Muscle of leg (tissue), 11 donors: Measurements from ENCODE around the gene OCIAD2. TPM values are rescaled to one million over a fixed set of nuclear protein-coding genes. Genes with fewer than 3 reads are reported as not detected.

ENCODE experiments used
- DNase-seq: peaks from one replicate; pipeline ENCODE4 v3.0.0; 2013
- H3K27ac ChIP-seq: one replicate; pipeline ENCODE4 v1.5.1; 2013; ENCODE audit warnings: mild to moderate bottlenecking, low read length, control low read depth
- H3K27me3 ChIP-seq: one replicate; pipeline ENCODE4 v1.6.1; 2013; ENCODE audit warnings: low read length; ENCODE audit not compliant: control insufficient read depth, insufficient read depth
- H3K36me3 ChIP-seq: one replicate; pipeline ENCODE4 v1.6.1; 2013; ENCODE audit warnings: low read length; ENCODE audit not compliant: control insufficient read depth, insufficient read depth
- H3K4me1 ChIP-seq: one replicate; pipeline ENCODE4 v1.6.1; 2013; ENCODE audit warnings: low read length; ENCODE audit not compliant: control insufficient read depth, insufficient read depth
- H3K4me3 ChIP-seq: one replicate; pipeline ENCODE4 v1.5.1; 2013; ENCODE audit warnings: low read length, control low read depth
- H3K9me3 ChIP-seq: replicated peaks from 2 replicates; pipeline ENCODE4 v1.6.1; 2013; ENCODE audit warnings: low read depth, low read length; ENCODE audit not compliant: control insufficient read depth
- WGBS: methylation state at CpG from one replicate; pipeline ENCODE4 v1.1.5; 2013; ENCODE audit warnings: missing lambda C conversion rate; ENCODE audit not compliant: insufficient coverage; 5-methylcytosine and 5-hydroxymethylcytosine counted together
- polyA plus RNA-seq, 8 donors: library from polyadenylated mRNA; unstranded; fragments of 120-200 nt; gene quantifications; one replicate each; pipeline versions ENCODE4 v1.2.1 to v1.2.3, GENCODE V29; 2013; ENCODE audit warnings: inconsistent platforms in 1 of 8, low replicate concordance in 1 of 8; ENCODE audit not compliant: insufficient read length in 8 of 8, insufficient read depth in 1 of 8
- total RNA-seq: library from RNA; stranded (reverse); fragments of 120-200 nt; gene quantifications from one replicate; pipeline ENCODE4 v1.2.4, GENCODE V29; 2013

OCIAD2 gene
- total and polyA plus RNA-seq, 9 donors, result 8.7 to 34.7 (median 25.9) TPM

DNA sequence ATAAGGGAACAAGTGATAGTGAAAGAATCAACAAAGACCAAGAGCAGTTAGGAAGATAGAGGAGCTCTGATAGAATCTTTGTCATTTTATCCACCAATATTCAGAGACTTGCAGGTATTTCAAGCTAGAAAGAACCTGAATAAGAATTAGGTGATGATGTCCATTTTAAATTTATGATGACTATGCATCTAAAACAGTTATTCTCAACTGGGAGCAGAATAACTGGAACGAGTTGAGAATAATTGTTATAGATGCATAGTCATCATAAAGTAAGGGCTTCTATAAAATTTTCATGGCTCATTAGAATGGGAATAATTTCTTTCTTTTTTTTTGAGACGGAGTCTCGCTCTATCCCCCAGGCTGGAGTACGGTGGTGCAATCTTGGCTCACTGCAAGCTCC is 69.9 kb downstream of the OCIAD2 start:
- WGBS, result 100% methylated on average over 1 of the region's 4 CpGs
- H3K36me3 ChIP-seq, result peaks cover 23% of the 10 kb centered on the region
- H3K27me3 ChIP-seq, result no peaks in the 10 kb centered on the region
- H3K4me1 ChIP-seq, result peaks cover 4% of the 10 kb centered on the region
- no peaks in the 10 kb centered on the region for H3K9me3 ChIP-seq
- DNase-seq, result no peak
- no peak overlapping the region for H3K4me3 ChIP-seq
- H3K27ac ChIP-seq, result no peak overlapping the region

Other genes with a start within 250 kb of the OCIAD2 start
- gene FRYL, start 126.5 kb downstream of the OCIAD2 start, total RNA-seq, result 38.3 TPM
- 10 to 100 TPM; 14.9 to 25.9 (median 19.4) TPM for gene FRYL, start 126.5 kb downstream of the OCIAD2 start, polyA plus RNA-seq
- gene OCIAD1, start 75.7 kb downstream of the OCIAD2 start, total RNA-seq, result 158 TPM
- gene OCIAD1, start 75.7 kb downstream of the OCIAD2 start, polyA plus RNA-seq, result 100 to 1,000 TPM; 167 to 236 (median 197) TPM
- gene CWH43, start 79.5 kb upstream of the OCIAD2 start, total RNA-seq, result not detected
- under 1 TPM in 2 of 8 donors, not detected in 6; 0.18 to 0.64 TPM for gene CWH43, start 79.5 kb upstream of the OCIAD2 start, polyA plus RNA-seq